HEK293T (cell line): Measurements from ENCODE around the gene CD4.

Source experiments
- BHLHE40 ChIP-seq: fragments of 450-650 bp; IDR thresholded peaks from 2 replicates; pipeline ENCODE4 v1.6.1; 2016; ENCODE audit warnings: mild to moderate bottlenecking, moderate library complexity, borderline replicate concordance
- FOXA1 ChIP-seq: fragments of 450-650 bp; IDR thresholded peaks from 2 replicates; pipeline ENCODE4 v1.6.1; 2016; ENCODE audit warnings: mild to moderate bottlenecking
- FOXK2 ChIP-seq: fragments of 450-650 bp; IDR thresholded peaks from 2 replicates; pipeline ENCODE4 v1.6.1; 2016; ENCODE audit warnings: mild to moderate bottlenecking
- FOXM1 ChIP-seq: fragments of 450-650 bp; IDR thresholded peaks from 2 replicates; pipeline ENCODE4 v1.6.1; 2017; ENCODE audit warnings: mild to moderate bottlenecking, borderline replicate concordance
- NFRKB ChIP-seq: fragments of 450-650 bp; IDR thresholded peaks from 2 replicates; pipeline ENCODE4 v1.6.1; 2016; ENCODE audit warnings: mild to moderate bottlenecking, moderate library complexity
- SUZ12 ChIP-seq: fragments of 450-650 bp; IDR thresholded peaks from 2 replicates; pipeline ENCODE4 v1.6.1; 2016; ENCODE audit warnings: mild to moderate bottlenecking

GRCh38 chr12:6750506-6750905 is 38.8 kb upstream of the CD4 start:
- TF ChIP-seq FOXM1 (no peak), SUZ12 (no peak), BHLHE40 (no peak), FOXA1 (no peak), NFRKB (no peak), FOXK2 (no peak)
